ENCODE results near the gene IFI35. TPM values are rescaled to one million over a fixed set of nuclear protein-coding genes. Genes with fewer than 3 reads are reported as not detected.

Gene IFI35
- total and polyA plus RNA-seq, 2 donors from 2014 or later = 41.4 to 58.6 TPM

DNA sequence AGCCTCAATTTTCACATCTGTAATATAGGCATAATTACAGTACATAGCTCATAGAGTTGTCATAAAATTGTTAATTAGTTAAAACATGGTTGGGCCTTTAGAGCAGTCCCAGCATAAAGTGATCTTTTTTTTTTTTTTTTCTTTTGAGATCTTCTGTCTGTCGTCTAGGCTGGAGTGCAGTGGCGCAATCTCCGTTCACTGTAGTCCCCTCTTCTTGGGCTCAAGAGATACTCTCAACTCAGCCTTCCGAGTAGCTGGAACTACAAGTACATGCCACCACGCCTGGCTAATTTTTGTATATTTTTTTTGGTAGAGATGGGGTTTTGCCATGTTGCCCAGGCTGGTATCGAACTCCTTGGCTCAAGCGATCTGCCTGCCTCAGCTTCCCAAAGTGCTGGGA lies 49.5 kb downstream of the IFI35 start:
- Histone ChIP-seq H3K9me3 (ENCODE audit: control insufficient read depth in 2 of 3, insufficient read depth in 1 of 3, low read length in 3 of 3) (no peaks in the 10 kb centered on the region), H3K36me3 (ENCODE audit: control insufficient read depth in 2 of 3, insufficient read depth in 3 of 3, low read length in 3 of 3) (no peaks in the 10 kb centered on the region), H3K27ac (ENCODE audit: low read depth in 2 of 2, low read length in 2 of 2) (no peak overlapping the region), H3K4me1 (ENCODE audit: control insufficient read depth in 2 of 3, insufficient read depth in 2 of 3, low read depth in 1 of 3, low read length in 3 of 3) (no peaks in the 10 kb centered on the region), H3K27me3 (ENCODE audit: control insufficient read depth, insufficient read depth, low read length) (no peaks in the 10 kb centered on the region), H3K9ac (ENCODE audit: low read length in 3 of 3) (no peak overlapping the region), H3K4me3 (ENCODE audit: low read length in 3 of 3) (no peak overlapping the region)
- FAIRE-seq (no peak), DNase-seq (no peak)
- TF ChIP-seq, protein P1, sequence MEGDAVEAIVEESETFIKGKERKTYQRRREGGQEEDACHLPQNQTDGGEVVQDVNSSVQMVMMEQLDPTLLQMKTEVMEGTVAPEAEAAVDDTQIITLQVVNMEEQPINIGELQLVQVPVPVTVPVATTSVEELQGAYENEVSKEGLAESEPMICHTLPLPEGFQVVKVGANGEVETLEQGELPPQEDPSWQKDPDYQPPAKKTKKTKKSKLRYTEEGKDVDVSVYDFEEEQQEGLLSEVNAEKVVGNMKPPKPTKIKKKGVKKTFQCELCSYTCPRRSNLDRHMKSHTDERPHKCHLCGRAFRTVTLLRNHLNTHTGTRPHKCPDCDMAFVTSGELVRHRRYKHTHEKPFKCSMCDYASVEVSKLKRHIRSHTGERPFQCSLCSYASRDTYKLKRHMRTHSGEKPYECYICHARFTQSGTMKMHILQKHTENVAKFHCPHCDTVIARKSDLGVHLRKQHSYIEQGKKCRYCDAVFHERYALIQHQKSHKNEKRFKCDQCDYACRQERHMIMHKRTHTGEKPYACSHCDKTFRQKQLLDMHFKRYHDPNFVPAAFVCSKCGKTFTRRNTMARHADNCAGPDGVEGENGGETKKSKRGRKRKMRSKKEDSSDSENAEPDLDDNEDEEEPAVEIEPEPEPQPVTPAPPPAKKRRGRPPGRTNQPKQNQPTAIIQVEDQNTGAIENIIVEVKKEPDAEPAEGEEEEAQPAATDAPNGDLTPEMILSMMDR (IDR thresholded peaks at IDR 0.05; ENCODE audit: borderline replicate concordance, extremely low read depth, insufficient read depth) = no peak
- intact Hi-C loops (cut with DNase I) = no loop called here

DNA sequence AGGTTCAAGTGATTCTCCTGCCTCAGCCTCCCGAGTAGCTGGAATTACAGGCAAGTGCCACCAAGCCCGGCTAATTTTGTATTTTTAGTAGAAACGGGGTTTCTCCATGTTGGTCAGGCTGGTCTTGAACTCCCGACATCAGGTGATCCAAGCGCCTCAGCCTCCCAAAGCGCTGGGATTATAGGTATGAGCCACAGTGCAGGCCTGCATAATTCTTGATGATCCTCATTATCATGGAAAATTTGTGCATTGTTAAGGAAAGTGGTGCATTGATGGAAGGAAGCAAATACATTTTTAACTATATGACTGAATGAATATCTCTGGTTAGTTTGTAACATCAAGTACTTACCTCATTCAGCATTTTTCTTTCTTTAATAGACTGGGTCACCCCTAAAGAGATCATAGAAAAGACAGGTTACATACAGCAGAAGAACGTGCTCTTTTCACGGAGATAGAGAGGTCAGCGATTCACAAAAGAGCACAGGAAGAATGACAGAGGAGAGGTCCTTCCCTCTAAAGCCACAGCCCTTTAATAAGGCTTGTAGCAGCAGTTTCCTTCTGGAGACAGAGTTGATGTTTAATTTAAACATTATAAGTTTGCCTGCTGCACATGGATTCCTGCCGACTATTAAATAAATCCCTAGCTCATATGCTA lies 56.5 kb downstream of the IFI35 start:
- TF ChIP-seq, protein P1 (IDR thresholded peaks at IDR 0.05; ENCODE audit: borderline replicate concordance, extremely low read depth, insufficient read depth) = no peak
- H3K27ac ChIP-seq (ENCODE audit: low read depth in 2 of 2, low read length in 2 of 2) = no peak overlapping the region
- H3K9ac ChIP-seq (ENCODE audit: low read length in 3 of 3) = no peak overlapping the region
- no peaks in the 10 kb centered on the region for H3K27me3 ChIP-seq (ENCODE audit: control insufficient read depth, insufficient read depth, low read length)
- H3K4me1 ChIP-seq (ENCODE audit: control insufficient read depth in 2 of 3, insufficient read depth in 2 of 3, low read depth in 1 of 3, low read length in 3 of 3) = no peaks in the 10 kb centered on the region
- H3K4me3 ChIP-seq (ENCODE audit: low read length in 3 of 3) = no peak overlapping the region
- no peaks in the 10 kb centered on the region for H3K36me3 ChIP-seq (ENCODE audit: control insufficient read depth in 2 of 3, insufficient read depth in 3 of 3, low read length in 3 of 3)
- intact Hi-C loops (cut with DNase I) = no loop called here
- no peaks in the 10 kb centered on the region for H3K9me3 ChIP-seq (ENCODE audit: control insufficient read depth in 2 of 3, insufficient read depth in 1 of 3, low read length in 3 of 3)
- no peak for DNase-seq
- FAIRE-seq = no peak

Other genes starting within 250 kb of the IFI35 start
- gene RAMP2, start 245.6 kb upstream of the IFI35 start, total RNA-seq = 55.7 TPM
- gene RAMP2, start 245.6 kb upstream of the IFI35 start, polyA plus RNA-seq (ENCODE audit: insufficient read depth, low read depth, low replicate concordance) = 134 TPM
- gene VPS25, start 233.3 kb upstream of the IFI35 start, total RNA-seq = 85.2 TPM
- 112 TPM for gene VPS25, start 233.3 kb upstream of the IFI35 start, polyA plus RNA-seq (ENCODE audit: insufficient read depth, low read depth, low replicate concordance)
- 14.9 TPM for gene WNK4, start 226.2 kb upstream of the IFI35 start, total RNA-seq
- 26.4 TPM for gene WNK4, start 226.2 kb upstream of the IFI35 start, polyA plus RNA-seq (ENCODE audit: insufficient read depth, low read depth, low replicate concordance)
- 144 TPM for gene COA3, start 208.1 kb upstream of the IFI35 start, total RNA-seq
- 656 TPM for gene COA3, start 208.1 kb upstream of the IFI35 start, polyA plus RNA-seq (ENCODE audit: insufficient read depth, low read depth, low replicate concordance)
- 0.60 TPM for gene CNTD1, start 207.9 kb upstream of the IFI35 start, total RNA-seq
- 0.95 TPM for gene CNTD1, start 207.9 kb upstream of the IFI35 start, polyA plus RNA-seq (ENCODE audit: insufficient read depth, low read depth, low replicate concordance)
- 95.1 TPM for gene BECN1, start 182.5 kb upstream of the IFI35 start, total RNA-seq
- gene BECN1, start 182.5 kb upstream of the IFI35 start, polyA plus RNA-seq (ENCODE audit: insufficient read depth, low read depth, low replicate concordance) = 65.9 TPM
- gene PSME3, start 173.4 kb upstream of the IFI35 start, total RNA-seq = 115 TPM
- 60.3 TPM for gene PSME3, start 173.4 kb upstream of the IFI35 start, polyA plus RNA-seq (ENCODE audit: insufficient read depth, low read depth, low replicate concordance)
- gene AOC2, start 162.2 kb upstream of the IFI35 start, total RNA-seq = 1.2 TPM
- gene AOC2, start 162.2 kb upstream of the IFI35 start, polyA plus RNA-seq (ENCODE audit: insufficient read depth, low read depth, low replicate concordance) = 0.58 TPM
- 40.6 TPM for gene AOC3, start 155.6 kb upstream of the IFI35 start, total RNA-seq
- gene AOC3, start 155.6 kb upstream of the IFI35 start, polyA plus RNA-seq (ENCODE audit: insufficient read depth, low read depth, low replicate concordance) = 15.1 TPM
- gene G6PC1, start 106.0 kb upstream of the IFI35 start, total RNA-seq = 0.16 TPM
- 10.5 TPM for gene G6PC1, start 106.0 kb upstream of the IFI35 start, polyA plus RNA-seq (ENCODE audit: insufficient read depth, low read depth, low replicate concordance)
- gene AARSD1, start 42.3 kb upstream of the IFI35 start, total RNA-seq = 35.8 TPM
- gene AARSD1, start 42.3 kb upstream of the IFI35 start, polyA plus RNA-seq (ENCODE audit: insufficient read depth, low read depth, low replicate concordance) = 45.6 TPM
- 0.85 TPM for gene PTGES3L, start 26.7 kb upstream of the IFI35 start, total RNA-seq
- 1.2 TPM for gene PTGES3L, start 26.7 kb upstream of the IFI35 start, polyA plus RNA-seq (ENCODE audit: insufficient read depth, low read depth, low replicate concordance)
- gene RUNDC1, start 26.2 kb upstream of the IFI35 start, total RNA-seq = 19.5 TPM
- 10.1 TPM for gene RUNDC1, start 26.2 kb upstream of the IFI35 start, polyA plus RNA-seq (ENCODE audit: insufficient read depth, low read depth, low replicate concordance)
- 759 TPM for gene RPL27, start 8.4 kb upstream of the IFI35 start, total RNA-seq
- 1,823 TPM for gene RPL27, start 8.4 kb upstream of the IFI35 start, polyA plus RNA-seq (ENCODE audit: insufficient read depth, low read depth, low replicate concordance)
- 133 TPM for gene VAT1, start 15.6 kb downstream of the IFI35 start, total RNA-seq
- 119 TPM for gene VAT1, start 15.6 kb downstream of the IFI35 start, polyA plus RNA-seq (ENCODE audit: insufficient read depth, low read depth, low replicate concordance)
- 0.63 TPM for gene RND2, start 18.4 kb downstream of the IFI35 start, total RNA-seq
- gene RND2, start 18.4 kb downstream of the IFI35 start, polyA plus RNA-seq (ENCODE audit: insufficient read depth, low read depth, low replicate concordance) = 2.3 TPM
- gene BRCA1, start 118.6 kb downstream of the IFI35 start, total RNA-seq = 5.1 TPM
- 1.4 TPM for gene BRCA1, start 118.6 kb downstream of the IFI35 start, polyA plus RNA-seq (ENCODE audit: insufficient read depth, low read depth, low replicate concordance)
- 88.9 TPM for gene NBR1, start 164.4 kb downstream of the IFI35 start, total RNA-seq
- gene NBR1, start 164.4 kb downstream of the IFI35 start, polyA plus RNA-seq (ENCODE audit: insufficient read depth, low read depth, low replicate concordance) = 50.4 TPM
- 18.1 TPM for gene TMEM106A, start 205.1 kb downstream of the IFI35 start, total RNA-seq
- gene TMEM106A, start 205.1 kb downstream of the IFI35 start, polyA plus RNA-seq (ENCODE audit: insufficient read depth, low read depth, low replicate concordance) = 15.7 TPM
- not detected for gene CCDC200, start 221.8 kb downstream of the IFI35 start, total RNA-seq
- not detected for gene CCDC200, start 221.8 kb downstream of the IFI35 start, polyA plus RNA-seq (ENCODE audit: insufficient read depth, low read depth, low replicate concordance)
- gene RNU2-1, start 227.2 kb downstream of the IFI35 start, total RNA-seq = 9,871 TPM
- not detected for gene RNU2-1, start 227.2 kb downstream of the IFI35 start, polyA plus RNA-seq (ENCODE audit: insufficient read depth, low read depth, low replicate concordance)